ENCODE results near the gene IGSF3. TPM values are rescaled to one million over a fixed set of nuclear protein-coding genes. Genes with fewer than 3 reads are reported as not detected.

The IGSF3 gene
- total and polyA plus RNA-seq, 7 donors, result 0.34 to 1.2 (median 0.49) TPM

- ATAC-seq, result no peak
- Histone ChIP-seq H3K4me3 (no peak overlapping the region), H3K36me3 (ENCODE audit: insufficient read depth in 1 of 2, low read depth in 1 of 2) (no peaks in the 10 kb centered on the region), H3K4me1 (no peaks in the 10 kb centered on the region), H3K27ac (no peak overlapping the region), H3K9me3 (no peaks in the 10 kb centered on the region), H3K27me3 (ENCODE audit: insufficient read depth in 3 of 3, low read length in 2 of 3) (peaks cover 0 to 8% (median 4%) of the 10 kb centered on the region in 3 donors)
- intact Hi-C loops (cut with DNase I), result no loop called here
- DNase-seq, result no peak
- WGBS, 3 donors, result 89 to 95% (median 94%) methylated on average over 4 of the region's 4 CpGs
- TF ChIP-seq CTCF (IDR thresholded peaks at IDR 0.05), result no peak
Measured at GRCh38 chr1:116679828-116680628, 12.5 kb upstream of the IGSF3 start.

GRCh38 chr1:116679091-116679827, 11.7 kb upstream of the IGSF3 start:
- Histone ChIP-seq H3K4me1 (no peaks in the 10 kb centered on the region), H3K27ac (no peak overlapping the region), H3K36me3 (ENCODE audit: insufficient read depth in 1 of 2, low read depth in 1 of 2) (no peaks in the 10 kb centered on the region), H3K9me3 (no peaks in the 10 kb centered on the region), H3K4me3 (no peak overlapping the region), H3K27me3 (ENCODE audit: insufficient read depth in 3 of 3, low read length in 2 of 3) (peaks cover 0 to 8% (median 4%) of the 10 kb centered on the region in 3 donors)
- no peak for DNase-seq
- ATAC-seq, result no peak
- TF ChIP-seq CTCF (IDR thresholded peaks at IDR 0.05), result no peak
- WGBS, 3 donors, result 62 to 75% (median 73%) methylated on average over 7 of the region's 7 CpGs
- intact Hi-C loops (cut with DNase I), result no loop called here

- no peak for TF ChIP-seq CTCF (IDR thresholded peaks at IDR 0.05)
- Histone ChIP-seq H3K4me3 (no peak overlapping the region), H3K27ac (no peak overlapping the region), H3K4me1 (no peaks in the 10 kb centered on the region), H3K36me3 (ENCODE audit: insufficient read depth in 1 of 2, low read depth in 1 of 2) (no peaks in the 10 kb centered on the region), H3K27me3 (ENCODE audit: insufficient read depth in 3 of 3, low read length in 2 of 3) (peaks cover 0 to 8% (median 4%) of the 10 kb centered on the region in 3 donors), H3K9me3 (no peaks in the 10 kb centered on the region)
- no peak for DNase-seq
- ATAC-seq, result no peak
- intact Hi-C loops (cut with DNase I), result no loop called here
- WGBS, 3 donors, result 71 to 83% (median 79%) methylated on average over 2 of the region's 2 CpGs
Measured at GRCh38 chr1:116678732-116679090, 11.2 kb upstream of the IGSF3 start.

GRCh38 chr1:116677474-116678062, 10.0 kb upstream of the IGSF3 start:
- no peak overlapping the region for H3K27ac ChIP-seq
- no peaks in the 10 kb centered on the region for H3K9me3 ChIP-seq
- WGBS, 3 donors, result 69 to 85% (median 84%) methylated on average over 2 of the region's 2 CpGs
- no peak overlapping the region for H3K4me3 ChIP-seq
- intact Hi-C loops (cut with DNase I), result no loop called here
- no peaks in the 10 kb centered on the region for H3K4me1 ChIP-seq
- H3K27me3 ChIP-seq (ENCODE audit: insufficient read depth in 3 of 3, low read length in 2 of 3), result peaks cover 0 to 8% (median 4%) of the 10 kb centered on the region in 3 donors
- DNase-seq (no peak), ATAC-seq (no peak)
- no peaks in the 10 kb centered on the region for H3K36me3 ChIP-seq (ENCODE audit: insufficient read depth in 1 of 2, low read depth in 1 of 2)
- TF ChIP-seq CTCF (IDR thresholded peaks at IDR 0.05), result no peak

All from psoas muscle (tissue), 8 donors.